HepG2 (cell line): ENCODE results near the gene OR5M8. TPM values are rescaled to one million over a fixed set of nuclear protein-coding genes. Genes with fewer than 3 reads are reported as not detected.

ENCODE experiments used
- ATAC-seq: fragments of 200-7000 bp; cut with Tn5 transposase; 3 replicates; pipeline ENCODE4 v1.9.1; 2020; ENCODE audit warnings: mild to moderate bottlenecking, moderate library complexity
- BruUV-seq: library from RNA; stranded (reverse); fragments of 400-500 nt; replicated peaks from 2 replicates; lab custom pipeline; 2021; lab: Mats Ljungman, UMichigan
- CTCF ChIA-PET: fragments of 300-600 bp; formaldehyde crosslinking; extraction: SDS; loops from one replicate; lab custom pipeline; 2021; ENCODE audit warnings: low total read pairs, inconsistent platforms, low intra/inter-chr PET ratio; lab: Yijun Ruan, JAX
- POLR2A ChIA-PET: fragments of 350-600 bp; sonication (Branson Sonifier 250); formaldehyde crosslinking; loops from one replicate; lab custom pipeline; 2020; ENCODE audit warnings: antibody characterized with exemption, inconsistent platforms; lab: Yijun Ruan, JAX
- DNase-seq: peaks from one replicate; pipeline ENCODE4 v3.0.0-alpha.2; 2015; ENCODE audit warnings: low spot score
- FAIRE-seq: peaks from 3 replicates; lab custom pipeline; 2011; peaks lifted over from hg19 to GRCh38; lab: Jason Lieb, UNC
- H2AFZ ChIP-seq: one replicate; pipeline ENCODE4 v1.6.1; 2011; ENCODE audit warnings: low read length, inconsistent platforms
- H3K27ac ChIP-seq: fragments of 300-600 bp; 3 replicates; pipeline ENCODE4 v1.8.0; 2011; ENCODE audit warnings: mixed run types, mild to moderate bottlenecking, mixed read lengths, low read length, inconsistent platforms; ENCODE audit not compliant: insufficient read depth; ENCODE audit errors: extremely low read length
- H3K27me3 ChIP-seq, 2 experiments: fragments of 200-600 bp in 1 of 2; 2 replicates in 1 of 2; 3 replicates in 1 of 2; pipeline versions ENCODE4 v1.6.0 to v1.8.0; 2011; ENCODE audit warnings: low read length in 2 of 2, mild to moderate bottlenecking in 2 of 2, moderate library complexity in 2 of 2, inconsistent platforms in 1 of 2; ENCODE audit not compliant: insufficient read depth in 2 of 2, control insufficient read depth in 1 of 2
- H3K36me3 ChIP-seq, 2 experiments: fragments of 200-600 bp in 1 of 2; replicated peaks in 1 of 2; 2 replicates in 1 of 2; 3 replicates in 1 of 2; pipeline versions ENCODE4 v1.5.1 to v1.8.0; 2011; ENCODE audit warnings: low read length in 2 of 2, inconsistent platforms in 1 of 2; ENCODE audit not compliant: insufficient read depth in 2 of 2, control insufficient read depth in 1 of 2
- H3K4me1 ChIP-seq: 2 replicates; pipeline ENCODE4 v1.5.1; 2012; ENCODE audit warnings: low read length, inconsistent platforms; ENCODE audit not compliant: insufficient read depth
- H3K4me2 ChIP-seq: 2 replicates; pipeline ENCODE4 v1.6.0; 2011; ENCODE audit warnings: low read depth, low read length, inconsistent platforms
- H3K4me3 ChIP-seq, 3 experiments: fragments of 200-600 bp in 1 of 3; sonication (generic), shearing (Covaris generic) in 1 of 3; replicated peaks in 1 of 3; 2 replicates each; pipeline ENCODE4 v1.5.1; 2011 to 2016; ENCODE audit warnings: low read length in 3 of 3, inconsistent platforms in 2 of 3, low read depth in 2 of 3, mild to moderate bottlenecking in 2 of 3, control low read depth in 1 of 3, mixed read lengths in 1 of 3; ENCODE audit not compliant: insufficient read depth in 1 of 3
- H3K79me2 ChIP-seq: one replicate; pipeline ENCODE4 v1.6.1; 2011; ENCODE audit warnings: low read length, inconsistent platforms; ENCODE audit not compliant: insufficient read depth
- H3K9ac ChIP-seq: 2 replicates; pipeline ENCODE4 v1.6.0; 2011; ENCODE audit warnings: mild to moderate bottlenecking, low read depth, low read length, inconsistent platforms; ENCODE audit not compliant: insufficient read depth
- H3K9me3 ChIP-seq: 2 replicates; pipeline ENCODE4 v1.5.1; 2012; ENCODE audit warnings: mild to moderate bottlenecking, low read length
- H4K20me1 ChIP-seq: 2 replicates; pipeline ENCODE4 v1.6.0; 2011; ENCODE audit warnings: inconsistent platforms, mild to moderate bottlenecking, low read length, moderate library complexity; ENCODE audit not compliant: insufficient read depth
- MAFK ChIP-seq, 2 experiments: IDR thresholded peaks in 1 of 2; conservative IDR thresholded peaks in 1 of 2; 2 replicates each; pipeline ENCODE4 v1.6.1; 2011; ENCODE audit warnings: improper control_type of control experiment in 2 of 2, low read length in 2 of 2
- STAT5B ChIP-seq: sonication (generic); formaldehyde crosslinking; IDR thresholded peaks from 2 replicates; pipeline ENCODE4 v1.4.0; 2020; ENCODE audit warnings: missing genetic modification reagents
- ZNF768 ChIP-seq: sonication (generic); formaldehyde crosslinking; IDR thresholded peaks from 2 replicates; pipeline ENCODE4 v1.4.0; 2020; ENCODE audit warnings: missing genetic modification reagents
- WGBS: methylation state at CpG from one replicate; pipeline ENCODE4 v1.1.6; 2017; ENCODE audit warnings: low lambda C conversion rate; 5-methylcytosine and 5-hydroxymethylcytosine counted together
- in situ Hi-C: cut with HindIII; loops from 2 replicates; pipeline ENCODE4 v1.10.0; 2017; ENCODE audit warnings: low pct_unique_long_range_greater_than_20kb; ENCODE audit not compliant: extremely low pct_ligation_motif_present
- intact Hi-C: fragments of 100-400 bp; cut with micrococcal nuclease; formaldehyde crosslinking; loops from one replicate; pipeline ENCODE4 v1.10.0; 2022; ENCODE audit not compliant: unreplicated experiment
- polyA plus RNA-seq, 8 experiments: library from polyadenylated mRNA; depleted of rRNA in 3 of 8; stranded (reverse) in 7 of 8; unstranded in 1 of 8; fragments of >200 nt; fragmentation: Illumina TruSeq in 4 of 8; extraction: Trizol in 4 of 8; gene quantifications; 2 replicates each; pipeline versions ENCODE4 v1.2.1 to v1.2.3, GENCODE V29; 2011 to 2016; ENCODE audit warnings: low read depth in 4 of 8, missing spikeins in 1 of 8, mixed read lengths in 1 of 8; ENCODE audit not compliant: insufficient read depth in 1 of 8
- total RNA-seq, 5 experiments: library from RNA; depleted of rRNA; stranded (reverse); fragments of >200 nt; fragmentation: Illumina TruSeq; extraction: Trizol; gene quantifications; 2 replicates each; pipeline ENCODE4 v1.2.3, GENCODE V29; 2016; ENCODE audit warnings: low read depth in 1 of 5
- TF ChIP-seq, protein P1 (sequence below): sonication (generic); formaldehyde crosslinking; IDR thresholded peaks from 2 replicates; pipeline ENCODE4 v1.5.0; 2020; ENCODE audit warnings: mild to moderate bottlenecking, missing genetic modification reagents, moderate library complexity

OR5M8 gene
- total and polyA plus RNA-seq, 2 of the 13 experiments (the other 11 are each of a cell fraction or from before 2014, with no cell fraction given): not detected

GRCh38 chr11:56531856-56532255, 40.7 kb upstream of the OR5M8 start:
- WGBS: 6% methylated on average over 2 of the region's 2 CpGs
- H3K9ac ChIP-seq: no peak overlapping the region
- ATAC-seq: no peak
- no peak for TF ChIP-seq MAFK (conservative IDR thresholded peaks at IDR 0.05 in 1 of 2, IDR thresholded peaks at IDR 0.05 in 1 of 2; ENCODE audit: low read length in 2 of 2)
- no peak for TF ChIP-seq STAT5B (CRISPR knock-in tag)
- TF ChIP-seq, all 625 proteins: peak for 0
- intact Hi-C loops (no loop called here), in situ Hi-C loops (no loop called here)
- Histone ChIP-seq H3K9me3 (no peaks in the 10 kb centered on the region; the same call in 1 of the 2 replicates), H2AFZ (no peak overlapping the region), H3K79me2 (no peaks in the 10 kb centered on the region), H3K27ac (no peak overlapping the region), H4K20me1 (no peaks in the 10 kb centered on the region), H3K4me2 (no peak overlapping the region), H3K36me3 (no peaks in the 10 kb centered on the region), H3K4me1 (no peaks in the 10 kb centered on the region), H3K4me3 (no peak overlapping the region), H3K27me3 (no peaks in the 10 kb centered on the region)
- ChIA-PET CTCF (no interaction called here), POLR2A (no interaction called here)
- BruUV-seq: no TSS peak
- FAIRE-seq (no peak), DNase-seq (no peak)

- TF ChIP-seq ZNF768: no peak
- TF ChIP-seq, protein P1, sequence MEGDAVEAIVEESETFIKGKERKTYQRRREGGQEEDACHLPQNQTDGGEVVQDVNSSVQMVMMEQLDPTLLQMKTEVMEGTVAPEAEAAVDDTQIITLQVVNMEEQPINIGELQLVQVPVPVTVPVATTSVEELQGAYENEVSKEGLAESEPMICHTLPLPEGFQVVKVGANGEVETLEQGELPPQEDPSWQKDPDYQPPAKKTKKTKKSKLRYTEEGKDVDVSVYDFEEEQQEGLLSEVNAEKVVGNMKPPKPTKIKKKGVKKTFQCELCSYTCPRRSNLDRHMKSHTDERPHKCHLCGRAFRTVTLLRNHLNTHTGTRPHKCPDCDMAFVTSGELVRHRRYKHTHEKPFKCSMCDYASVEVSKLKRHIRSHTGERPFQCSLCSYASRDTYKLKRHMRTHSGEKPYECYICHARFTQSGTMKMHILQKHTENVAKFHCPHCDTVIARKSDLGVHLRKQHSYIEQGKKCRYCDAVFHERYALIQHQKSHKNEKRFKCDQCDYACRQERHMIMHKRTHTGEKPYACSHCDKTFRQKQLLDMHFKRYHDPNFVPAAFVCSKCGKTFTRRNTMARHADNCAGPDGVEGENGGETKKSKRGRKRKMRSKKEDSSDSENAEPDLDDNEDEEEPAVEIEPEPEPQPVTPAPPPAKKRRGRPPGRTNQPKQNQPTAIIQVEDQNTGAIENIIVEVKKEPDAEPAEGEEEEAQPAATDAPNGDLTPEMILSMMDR (CRISPR knock-in tag): peak; percentile 19; the same call in 1 of the 2 replicates
- no peak overlapping the region for H3K4me3 ChIP-seq
- H3K9me3 ChIP-seq: no peaks in the 10 kb centered on the region
- no peaks in the 10 kb centered on the region for H3K79me2 ChIP-seq
- no peak overlapping the region for H3K27ac ChIP-seq
- in situ Hi-C loops (no loop called here), intact Hi-C loops (no loop called here)
- H3K4me2 ChIP-seq: no peak overlapping the region
- H3K4me1 ChIP-seq: no peaks in the 10 kb centered on the region
- peak; percentile 2 for DNase-seq
- no TSS peak for BruUV-seq
- H3K9ac ChIP-seq: no peak overlapping the region
- ATAC-seq: no peak; the same call in 2 of the 3 replicates
- no peaks in the 10 kb centered on the region for H4K20me1 ChIP-seq
- H3K27me3 ChIP-seq: no peaks in the 10 kb centered on the region
- POLR2A ChIA-PET: no interaction called here
- H3K36me3 ChIP-seq: no peaks in the 10 kb centered on the region
- CTCF ChIA-PET: no interaction called here
- H2AFZ ChIP-seq: no peak overlapping the region
- WGBS: 3% methylated on average over 5 of the region's 5 CpGs
- FAIRE-seq: no peak
Observed at GRCh38 chr11:56522008-56522407, 30.8 kb upstream of the OR5M8 start.
